Vagina (tissue), 2 donors: Measurements from ENCODE around the gene MUC22.

Experiments used
- POLR2AphosphoS5 ChIP-seq, 2 donors: sonication (generic); formaldehyde crosslinking; IDR thresholded peaks; one replicate each; pipeline ENCODE4 v1.9.0; 2017; ENCODE audit warnings: antibody characterized with exemption in 2 of 2, mild to moderate bottlenecking in 2 of 2, low read depth in 1 of 2; ENCODE audit not compliant: insufficient read depth in 1 of 2
- TF ChIP-seq, protein P1 (sequence below), 3 experiments: fragments of 450-650 bp in 2 of 3; fragments of 200-600 bp in 1 of 3; sonication (generic) in 1 of 3; IDR thresholded peaks; one replicate each; pipeline ENCODE4 v1.5.1; 2017 to 2019; ENCODE audit warnings: antibody characterized with exemption in 3 of 3, mild to moderate bottlenecking in 2 of 3, moderate library complexity in 2 of 3

DNA sequence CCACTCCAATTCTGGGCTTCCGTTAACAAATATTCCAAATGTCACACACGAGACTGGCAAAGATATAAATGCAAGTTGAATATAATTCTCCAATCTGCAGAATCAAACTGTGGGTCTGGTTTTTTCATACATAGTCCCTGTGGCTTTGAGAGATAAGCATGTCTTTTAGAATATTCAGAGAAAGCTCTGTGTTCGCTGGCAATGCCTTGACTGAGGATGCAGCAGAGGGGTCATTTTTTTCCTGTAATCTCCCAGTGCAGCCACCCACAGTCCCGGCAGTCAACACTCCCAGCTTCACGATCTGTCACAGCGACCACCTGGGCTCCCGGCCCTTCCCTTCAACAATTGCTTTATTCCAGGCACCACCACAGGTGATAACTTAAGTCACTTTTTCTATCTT is 30.5 kb downstream of the MUC22 start:
- TF ChIP-seq, protein P1, sequence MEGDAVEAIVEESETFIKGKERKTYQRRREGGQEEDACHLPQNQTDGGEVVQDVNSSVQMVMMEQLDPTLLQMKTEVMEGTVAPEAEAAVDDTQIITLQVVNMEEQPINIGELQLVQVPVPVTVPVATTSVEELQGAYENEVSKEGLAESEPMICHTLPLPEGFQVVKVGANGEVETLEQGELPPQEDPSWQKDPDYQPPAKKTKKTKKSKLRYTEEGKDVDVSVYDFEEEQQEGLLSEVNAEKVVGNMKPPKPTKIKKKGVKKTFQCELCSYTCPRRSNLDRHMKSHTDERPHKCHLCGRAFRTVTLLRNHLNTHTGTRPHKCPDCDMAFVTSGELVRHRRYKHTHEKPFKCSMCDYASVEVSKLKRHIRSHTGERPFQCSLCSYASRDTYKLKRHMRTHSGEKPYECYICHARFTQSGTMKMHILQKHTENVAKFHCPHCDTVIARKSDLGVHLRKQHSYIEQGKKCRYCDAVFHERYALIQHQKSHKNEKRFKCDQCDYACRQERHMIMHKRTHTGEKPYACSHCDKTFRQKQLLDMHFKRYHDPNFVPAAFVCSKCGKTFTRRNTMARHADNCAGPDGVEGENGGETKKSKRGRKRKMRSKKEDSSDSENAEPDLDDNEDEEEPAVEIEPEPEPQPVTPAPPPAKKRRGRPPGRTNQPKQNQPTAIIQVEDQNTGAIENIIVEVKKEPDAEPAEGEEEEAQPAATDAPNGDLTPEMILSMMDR (IDR thresholded peaks at IDR 0.05), result no peak
- no peak for TF ChIP-seq POLR2AphosphoS5 (IDR thresholded peaks at IDR 0.05; ENCODE audit: insufficient read depth in 1 of 2, low read depth in 1 of 2)
